Brain pericyte (primary cell): ENCODE data around the gene CFAP299.
"Not testable (repeated sequence)": the region's sequence is repeated elsewhere in the genome, so short reads cannot be mapped to it uniquely, and the experiment has no call there.

Experiments
- DNase-seq: peaks from one replicate; pipeline ENCODE4 v3.0.0-alpha.2; 2012; ENCODE audit warnings: low read depth, low spot score

CFAP299 gene

DNA sequence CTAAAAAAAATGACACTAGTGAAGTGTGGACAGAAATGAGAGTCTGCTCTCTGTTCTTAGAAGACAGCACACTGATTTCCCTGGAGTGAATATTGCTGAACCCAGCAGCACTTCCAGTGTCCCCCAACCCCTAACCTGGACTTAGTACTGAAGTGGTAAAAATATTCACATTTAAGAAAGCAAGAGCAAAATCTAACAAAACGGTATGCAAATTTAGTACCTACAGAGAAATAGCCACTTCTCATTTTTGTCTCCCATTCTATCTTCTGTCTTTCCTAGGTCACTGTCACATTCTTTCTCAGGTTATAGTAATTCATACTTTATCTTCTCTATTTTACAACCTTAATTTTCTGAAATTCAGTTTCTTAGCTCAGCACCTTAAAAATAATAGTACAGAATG lies 274.7 kb downstream of the CFAP299 start:
- DNase-seq: no peak

DNA sequence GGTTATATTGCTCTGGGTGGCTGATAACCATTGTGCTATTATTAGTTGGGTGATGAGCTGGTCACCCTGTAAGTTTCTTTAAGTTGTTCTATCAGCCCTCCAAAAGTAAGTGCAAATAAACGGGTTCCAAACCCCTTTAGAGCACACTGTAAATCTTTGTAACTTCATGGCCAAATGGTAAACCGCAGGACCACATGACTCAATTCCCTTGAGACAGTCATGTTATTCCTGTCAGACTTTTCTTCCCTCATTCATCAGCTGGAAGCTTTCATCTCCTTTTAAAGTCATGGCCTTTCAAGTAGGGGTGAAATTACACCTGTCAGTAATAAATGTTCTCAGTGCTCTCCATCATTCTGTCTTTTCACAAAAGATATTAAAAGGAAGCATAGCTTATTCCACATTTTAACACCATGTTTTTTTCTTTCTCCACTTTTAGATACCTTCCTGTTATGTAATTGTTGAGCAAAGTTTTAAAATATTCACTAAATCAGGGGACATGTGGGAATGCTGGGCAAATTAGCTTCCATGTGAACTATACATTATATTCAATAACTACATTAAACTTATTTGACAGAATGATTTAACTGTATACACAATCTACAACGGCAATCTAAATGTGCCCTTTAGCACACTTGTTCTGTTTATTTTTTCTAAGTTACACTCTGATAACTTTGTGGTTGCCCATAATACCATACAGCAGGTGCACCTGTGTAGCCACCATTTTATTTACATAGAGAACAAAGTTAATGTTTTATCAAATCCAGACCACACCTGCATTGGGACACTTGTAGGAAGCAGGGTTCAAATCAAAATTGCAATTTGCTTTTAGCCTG lies 275.5 kb downstream of the CFAP299 start:
- DNase-seq: peak; percentile 27

DNA sequence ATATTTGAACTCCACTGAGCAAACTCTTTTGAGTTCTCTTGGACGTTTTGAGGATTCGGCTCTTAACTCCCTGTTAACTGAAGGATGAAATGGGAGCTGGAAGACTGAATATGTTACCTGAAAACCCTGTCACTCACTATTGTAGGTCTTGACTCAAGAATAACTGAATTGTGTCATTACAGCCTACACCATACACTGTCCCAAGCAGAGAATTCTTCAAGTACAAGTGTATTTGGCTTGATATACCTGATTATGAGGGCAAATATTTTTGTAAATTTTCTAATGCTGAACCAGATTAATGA lies 276.1 kb downstream of the CFAP299 start:
- DNase-seq: no peak

DNA sequence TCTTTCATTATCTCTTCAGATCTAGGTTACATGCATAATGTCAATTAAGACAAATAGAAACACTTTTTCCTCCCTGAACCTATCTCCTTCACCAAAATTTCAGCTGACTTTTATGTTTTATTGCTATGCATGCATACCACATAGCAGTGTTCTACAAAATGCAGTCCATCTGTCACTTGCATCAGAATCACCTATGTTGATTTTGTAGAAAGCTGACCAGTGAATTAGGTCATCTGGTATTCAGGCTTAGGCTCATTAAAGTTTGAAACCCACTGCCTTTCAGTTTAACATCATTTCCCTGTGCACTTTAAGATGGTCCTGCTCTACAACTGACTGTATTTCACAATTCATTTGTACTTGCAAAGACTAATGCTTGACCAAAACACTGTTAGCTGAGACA lies 277.9 kb downstream of the CFAP299 start:
- DNase-seq: no peak

DNA sequence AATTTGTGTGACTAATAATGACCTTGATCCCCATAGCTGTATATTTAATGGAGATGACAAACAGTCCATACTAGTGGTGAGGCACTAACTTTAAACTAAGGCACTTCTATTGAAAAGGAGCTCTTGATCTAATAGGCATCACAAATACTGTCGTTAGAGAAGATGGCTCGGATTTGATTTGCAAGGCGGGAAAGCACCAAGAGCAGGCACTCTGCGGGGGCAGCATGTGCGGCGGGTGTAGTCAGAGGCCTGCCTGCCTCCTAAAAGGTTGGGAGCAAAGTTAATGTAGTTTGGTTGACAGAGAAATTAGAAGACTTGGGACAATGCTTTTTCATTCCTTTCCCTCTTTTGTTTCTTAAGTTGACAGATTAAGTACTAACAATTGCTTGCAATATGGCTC lies 278.8 kb downstream of the CFAP299 start:
- no peak for DNase-seq

DNA sequence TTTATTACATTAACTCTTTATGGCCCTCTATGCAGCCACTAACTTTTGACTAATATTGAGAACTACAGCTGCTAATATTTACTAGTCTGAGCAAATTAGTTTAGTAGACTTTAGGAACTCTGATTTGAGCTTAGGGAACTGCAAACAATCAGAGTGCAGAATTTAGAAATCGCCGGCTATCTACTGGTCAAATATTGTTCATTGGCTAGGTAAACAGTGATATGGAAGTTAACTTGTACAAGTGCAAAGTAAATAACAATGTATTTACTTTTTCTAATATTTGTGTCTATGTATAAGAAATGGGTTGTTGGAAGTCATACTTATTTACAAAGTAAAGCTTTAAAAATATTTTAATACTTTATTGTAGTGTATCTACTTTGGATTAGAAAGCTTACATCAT lies 279.6 kb downstream of the CFAP299 start:
- DNase-seq: no peak

DNA sequence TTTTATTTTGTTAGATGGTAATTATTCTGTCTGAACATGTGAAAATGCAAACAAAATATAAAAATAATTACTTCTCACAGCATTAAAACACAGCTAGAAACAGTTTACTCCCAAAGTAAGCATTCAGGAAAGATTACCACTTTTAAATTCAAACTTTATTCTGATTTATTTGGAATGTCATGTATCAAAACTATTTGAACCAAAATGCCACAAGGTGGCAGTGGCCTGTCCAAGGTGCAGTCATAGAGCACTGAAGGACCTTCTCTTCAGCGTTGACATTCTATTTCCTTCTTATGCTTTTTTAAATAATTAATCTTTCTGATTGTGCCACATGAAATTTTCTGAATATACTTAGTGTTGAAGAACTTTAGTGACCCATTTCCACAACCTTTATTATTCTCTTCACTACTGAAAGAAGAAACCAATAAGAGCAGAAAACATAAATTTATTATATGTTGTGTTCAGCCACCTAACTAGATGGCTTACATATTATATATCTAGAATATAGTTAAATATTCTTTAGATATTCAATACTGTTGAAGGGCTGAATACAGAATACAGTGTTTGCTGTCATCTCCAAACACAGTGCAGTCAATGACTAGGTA lies 283.6 kb downstream of the CFAP299 start:
- no peak for DNase-seq

DNA sequence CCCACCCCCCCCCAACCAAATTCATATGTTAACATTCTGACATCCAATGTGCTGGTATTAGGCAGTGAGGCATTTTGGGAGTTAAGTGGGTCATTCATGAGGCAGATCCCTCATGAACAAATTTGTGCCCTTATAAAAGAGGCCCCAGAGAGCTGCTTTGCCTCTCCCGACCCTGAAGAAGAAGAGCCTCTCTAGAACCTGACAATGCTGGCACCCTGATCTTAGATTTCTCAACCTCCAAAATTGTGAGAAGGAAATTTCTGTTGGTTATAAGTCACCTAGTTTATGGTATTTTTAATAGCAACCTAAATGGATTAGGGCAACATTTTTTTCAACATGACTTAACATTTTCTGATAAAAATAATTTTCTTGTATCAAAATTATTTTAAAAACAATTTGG lies 296.3 kb downstream of the CFAP299 start:
- no peak for DNase-seq

DNA sequence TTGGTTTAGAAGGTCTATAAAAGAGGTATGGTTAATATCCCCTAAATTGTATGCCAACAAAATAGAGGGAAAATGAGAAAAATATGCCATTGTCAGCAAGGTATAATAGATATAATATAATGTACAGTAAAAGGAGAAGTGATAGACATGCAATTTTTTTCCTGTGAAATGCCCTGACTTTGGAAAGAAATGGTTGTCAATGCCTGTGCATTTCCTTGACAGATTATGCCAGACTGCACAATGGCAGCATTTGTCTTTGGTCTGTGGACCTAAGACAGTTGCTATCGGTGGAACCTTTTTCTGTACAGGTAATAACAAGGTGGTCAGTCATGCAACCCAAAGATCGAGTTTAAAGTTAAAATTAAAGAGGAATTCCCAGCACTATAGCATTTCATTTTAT lies 301.7 kb downstream of the CFAP299 start:
- DNase-seq: no peak

DNA sequence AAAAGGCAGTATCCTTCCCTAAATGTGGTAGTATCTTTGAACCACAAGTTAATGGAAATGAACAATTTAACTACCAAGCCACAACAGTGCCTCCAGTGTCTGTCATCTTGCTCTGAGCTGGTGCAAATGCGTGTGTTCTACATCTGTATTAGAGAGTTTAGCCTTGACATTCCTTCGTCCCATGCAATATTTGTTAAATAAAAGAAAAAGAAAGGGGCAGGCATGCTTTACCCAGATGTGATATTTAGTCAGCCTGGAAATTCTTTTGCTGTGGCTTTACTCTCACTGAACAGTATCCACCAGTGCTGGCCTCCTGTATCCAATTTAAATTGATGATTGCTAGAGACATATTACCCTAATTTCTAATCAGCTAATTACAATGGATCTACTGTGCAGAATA lies 310.5 kb downstream of the CFAP299 start:
- no peak for DNase-seq

DNA sequence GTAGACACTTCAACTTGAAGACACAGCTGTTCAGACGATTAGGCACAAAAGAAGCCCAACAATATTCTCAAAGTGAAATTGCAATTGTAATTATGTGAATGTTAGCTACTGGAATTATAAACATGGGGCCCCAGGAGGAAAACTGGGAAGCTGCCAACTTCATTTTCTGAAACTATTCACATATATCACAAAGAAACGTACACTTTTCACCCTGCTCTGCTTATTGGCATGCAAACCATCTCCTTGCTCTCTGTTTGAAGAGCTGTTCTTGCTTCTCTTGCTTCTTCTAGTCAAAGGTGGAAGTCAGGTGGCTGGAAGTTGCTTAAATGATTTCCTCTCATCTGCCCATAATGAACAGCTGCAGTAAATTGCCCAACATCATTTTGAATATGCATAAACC lies 320.1 kb downstream of the CFAP299 start:
- no peak for DNase-seq

DNA sequence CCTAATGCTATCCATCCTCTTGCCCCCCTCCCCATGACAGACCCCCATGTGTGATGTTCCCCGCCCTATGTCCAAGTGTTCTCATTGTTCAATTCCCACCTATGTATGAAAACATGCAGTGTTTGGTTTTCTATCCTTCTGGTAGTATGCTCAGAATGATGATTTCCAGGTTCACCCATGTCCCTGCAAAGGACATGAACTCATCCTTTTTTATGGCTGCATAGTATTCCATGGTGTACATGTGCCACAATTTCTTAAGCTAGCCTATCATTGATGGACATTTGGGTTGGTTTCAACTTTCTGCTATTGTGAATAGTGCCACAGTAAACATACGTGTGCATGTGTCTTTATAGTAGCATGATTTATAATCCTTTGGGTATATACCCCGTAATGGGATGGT lies 334.6 kb downstream of the CFAP299 start:
- DNase-seq: not testable (repeated sequence)

DNA sequence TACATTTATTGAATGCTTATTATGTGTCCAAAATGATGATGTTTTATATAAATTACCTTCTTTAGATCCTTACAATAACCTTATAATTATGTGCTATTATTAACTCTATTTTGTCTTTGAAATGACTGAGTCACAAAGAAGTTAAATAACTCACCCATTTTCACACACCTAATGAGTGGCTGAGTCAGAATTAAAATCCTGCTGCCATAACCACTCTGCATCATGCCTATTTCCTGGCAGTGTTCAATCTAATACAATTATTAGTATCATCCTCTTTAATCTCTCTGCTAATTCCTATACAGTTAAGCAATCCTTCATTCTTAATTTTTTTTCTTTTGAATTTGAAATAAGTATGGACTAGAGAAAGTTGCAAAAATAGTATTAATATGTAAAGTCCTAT lies 342.9 kb downstream of the CFAP299 start:
- DNase-seq: no peak

DNA sequence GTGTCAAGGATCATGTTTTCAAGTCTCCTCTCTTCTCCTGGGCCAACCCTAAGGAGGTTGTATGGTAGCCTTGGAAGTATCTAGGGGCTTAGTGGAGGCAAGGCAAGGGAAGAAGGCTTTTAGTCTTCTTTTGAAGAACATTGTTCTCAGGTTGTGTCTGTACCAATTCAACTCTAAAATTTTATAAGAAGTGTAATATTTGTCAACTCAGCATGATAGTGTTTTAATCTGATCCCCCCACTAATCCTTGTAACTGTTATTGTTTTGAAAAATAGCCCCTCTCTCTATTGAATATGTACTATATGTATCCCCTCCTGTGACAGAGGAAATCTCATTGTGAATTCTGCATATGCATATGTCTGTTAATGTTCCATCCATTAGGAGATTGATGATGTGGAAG lies 345.4 kb downstream of the CFAP299 start:
- DNase-seq: no peak

DNA sequence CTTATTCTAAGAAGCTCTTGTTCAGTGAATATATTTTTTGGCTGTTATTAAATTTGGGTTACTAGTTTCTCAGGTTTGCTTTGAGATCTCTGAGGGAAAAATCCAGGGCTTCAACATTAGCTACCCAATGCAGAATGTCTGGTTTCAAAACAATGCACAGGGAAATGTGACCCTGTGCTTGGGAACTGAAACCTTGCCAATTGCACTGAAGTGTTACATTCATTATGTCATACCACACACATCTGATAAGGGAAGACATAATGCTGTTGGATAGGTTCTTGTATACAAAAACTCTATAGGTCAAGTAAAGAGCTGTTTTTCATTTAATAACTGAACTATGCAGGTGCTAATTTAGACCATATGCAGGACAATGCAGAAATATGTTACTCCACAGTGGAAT lies 349.7 kb downstream of the CFAP299 start:
- DNase-seq: no peak

DNA sequence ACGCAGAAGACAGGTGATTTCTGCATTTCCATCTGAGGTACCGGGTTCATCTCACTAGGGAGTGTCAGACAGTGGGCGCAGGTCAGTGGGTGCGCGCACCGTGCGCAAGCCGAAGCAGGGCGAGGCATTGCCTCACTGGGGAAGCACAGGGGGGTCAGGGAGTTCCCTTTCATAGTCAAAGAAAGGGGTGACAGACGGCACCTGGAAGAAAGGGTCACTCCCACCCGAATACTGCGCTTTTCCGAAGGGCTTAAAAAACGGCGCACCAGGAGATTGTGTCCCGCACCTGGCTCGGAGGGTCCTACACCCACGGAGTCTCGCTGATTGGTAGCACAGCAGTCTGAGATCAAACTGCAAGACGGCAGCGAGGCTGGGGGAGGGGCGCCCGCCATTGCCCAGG lies 352.2 kb downstream of the CFAP299 start:
- not testable (repeated sequence) for DNase-seq

DNA sequence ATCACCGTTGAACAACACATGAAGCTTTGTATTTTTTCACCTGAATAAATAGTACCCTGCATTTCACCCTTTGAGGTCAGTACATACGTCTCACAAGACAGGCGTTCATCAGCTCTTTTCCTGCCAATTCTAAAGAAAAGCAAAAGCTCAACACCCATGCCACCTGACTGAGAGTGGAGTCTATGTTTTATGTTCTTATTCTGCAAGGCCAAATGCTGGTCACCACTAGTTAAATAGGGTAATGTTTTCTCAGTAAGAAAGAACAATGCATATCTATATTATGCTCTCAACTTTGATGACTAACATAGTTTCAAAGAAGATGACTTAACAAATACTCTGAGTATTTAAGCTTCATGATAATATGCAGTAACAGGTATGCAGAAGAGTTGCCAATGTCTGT lies 358.6 kb downstream of the CFAP299 start:
- DNase-seq: peak; percentile 63

DNA sequence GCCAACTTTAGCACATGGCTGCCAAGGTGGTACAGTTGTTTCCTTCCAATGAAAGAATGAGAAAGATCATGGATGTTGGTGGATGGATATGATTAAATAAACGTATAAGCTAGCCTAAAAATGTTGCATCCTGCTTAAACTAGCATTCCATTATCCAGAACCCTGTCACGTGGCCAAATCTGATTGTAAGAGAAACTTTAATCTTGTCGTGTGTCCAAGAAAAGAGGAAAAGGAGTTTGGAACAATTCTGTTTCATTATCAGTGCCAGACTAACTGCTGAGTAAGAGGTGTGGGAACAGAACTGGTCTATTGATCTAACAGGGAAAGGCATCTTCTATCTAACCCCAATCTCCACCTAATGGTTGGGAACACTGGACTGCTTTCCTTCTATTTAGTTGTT lies 369.8 kb downstream of the CFAP299 start:
- no peak for DNase-seq

DNA sequence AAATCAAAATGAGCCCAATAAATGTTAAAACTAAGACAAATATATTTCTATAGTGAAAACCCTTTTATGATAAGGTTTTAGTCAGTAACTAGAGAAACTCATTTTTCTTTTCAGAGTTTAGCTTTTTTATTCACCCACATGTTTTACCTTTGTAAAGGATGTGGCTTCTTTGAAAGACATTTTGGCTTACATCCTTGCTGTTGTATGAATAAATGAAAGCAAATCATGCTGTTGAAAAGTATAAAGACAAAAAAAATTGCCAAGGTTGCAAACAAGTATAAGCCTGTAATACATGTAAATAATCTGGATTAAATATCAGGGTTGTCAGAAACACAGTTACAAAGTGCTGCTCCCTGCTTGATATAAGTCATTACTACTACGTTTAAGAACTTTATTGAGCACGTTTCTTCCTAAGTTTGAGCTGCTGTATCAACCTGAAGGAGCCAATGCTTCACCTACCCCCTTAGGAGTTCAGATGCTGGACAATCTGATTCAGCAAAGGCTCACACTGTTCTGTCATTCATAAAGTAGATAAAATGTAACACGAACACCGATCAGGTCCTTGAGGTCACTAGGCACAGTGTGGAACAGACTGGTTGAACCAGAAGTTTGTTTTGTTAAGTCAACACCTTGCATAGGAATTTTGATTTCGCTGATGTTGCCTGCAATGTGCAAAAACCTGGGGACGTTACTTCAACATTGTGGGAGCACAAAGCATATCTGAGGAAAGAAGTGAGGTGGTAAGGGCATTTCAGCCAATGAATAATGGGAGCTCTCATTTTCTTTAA lies 373.7 kb downstream of the CFAP299 start:
- no peak for DNase-seq

DNA sequence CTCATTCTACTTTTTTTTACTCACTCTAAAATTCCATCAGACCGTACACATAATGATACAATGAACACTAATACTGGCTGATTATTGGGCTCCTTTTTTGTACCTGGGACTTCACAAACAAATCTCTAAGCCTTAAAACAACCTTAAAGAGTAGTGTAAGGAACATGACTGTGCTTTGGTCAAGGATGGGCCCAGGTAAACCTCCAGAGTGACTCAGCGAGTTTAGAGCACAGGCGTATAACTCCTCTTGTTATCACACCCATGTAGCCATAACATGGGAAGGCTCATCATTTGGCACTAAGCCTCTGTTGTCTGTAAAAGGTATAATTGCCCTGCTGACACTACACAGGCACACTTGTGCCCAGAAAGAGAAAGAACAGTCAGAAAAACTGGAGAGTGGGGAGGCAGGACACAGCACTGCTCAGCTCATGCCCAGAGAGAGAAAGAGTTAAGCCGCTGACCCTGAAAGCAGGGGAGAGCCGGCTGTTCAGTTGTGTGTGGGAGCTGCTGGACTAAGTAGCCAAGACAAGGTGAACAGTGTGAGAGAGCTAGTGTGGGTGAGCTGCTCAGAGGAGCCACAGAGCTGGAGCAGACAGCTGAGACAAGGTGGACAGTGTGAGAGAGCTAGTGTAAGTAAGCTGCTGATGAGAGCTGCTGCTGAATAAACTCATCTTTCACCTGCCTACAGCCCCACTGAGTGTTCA lies 375.4 kb downstream of the CFAP299 start:
- DNase-seq: no peak

DNA sequence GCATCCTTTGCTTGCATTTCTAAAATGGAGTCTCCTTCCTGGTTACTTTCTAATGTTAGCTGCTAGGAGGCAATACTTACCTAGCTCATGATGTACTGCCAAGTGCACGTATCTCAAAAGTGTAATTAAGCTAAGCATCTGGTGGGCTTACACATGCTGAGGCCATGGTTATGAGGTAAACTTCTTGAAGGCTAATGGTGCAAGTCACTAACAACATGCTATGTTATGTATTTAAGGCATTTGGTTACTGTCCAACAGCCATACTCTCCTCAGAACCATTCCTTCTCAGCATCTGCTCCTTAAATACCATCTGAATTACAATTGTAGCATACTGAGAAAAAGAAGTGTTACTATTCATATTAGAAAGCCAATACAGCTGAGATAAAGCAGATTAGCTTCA lies 376.4 kb downstream of the CFAP299 start:
- no peak for DNase-seq

DNA sequence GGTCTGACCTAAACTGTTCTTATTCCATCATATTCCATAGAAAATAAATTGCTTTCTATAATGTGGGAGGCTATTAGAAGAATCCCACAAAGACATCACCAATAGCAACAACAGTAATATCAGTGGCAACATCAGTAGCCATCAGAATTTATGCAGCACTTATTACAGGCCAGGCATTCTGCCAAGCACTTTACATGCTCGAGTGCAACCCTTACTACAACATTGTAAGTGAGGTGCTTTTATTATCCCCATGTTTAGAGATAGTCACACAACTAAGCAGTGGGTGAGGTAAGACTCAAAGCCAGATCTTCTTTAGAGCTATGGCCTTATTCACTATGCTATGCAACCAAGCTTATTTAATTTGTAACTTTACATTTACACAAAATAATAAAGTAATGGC lies 377.9 kb downstream of the CFAP299 start:
- DNase-seq: no peak
